ENCODE results near the gene GOT1. TPM values are rescaled to one million over a fixed set of nuclear protein-coding genes. Genes with fewer than 3 reads are reported as not detected.

GOT1 gene
- total RNA-seq, 1 experiment from 2014 or later: 59.8 TPM

- ChIA-PET POLR2A (no interaction called here), CTCF (no interaction called here)
- no peaks in the 10 kb centered on the region for H3K27me3 ChIP-seq (replicated peaks; ENCODE audit: control insufficient read depth, insufficient read depth, low read length)
- H3K4me3 ChIP-seq (ENCODE audit: low read depth, low read length): no peak overlapping the region
- H3K4me1 Mint-ChIP-seq (ENCODE audit: low read depth, unreplicated experiment): peaks cover 6% of the 10 kb centered on the region
- H3K36me3 ChIP-seq (ENCODE audit: control insufficient read depth, insufficient read depth, low read length): no peaks in the 10 kb centered on the region; the same call in 1 of the 2 replicates
- DNase-seq: no peak
- H3K9me3 Mint-ChIP-seq (ENCODE audit: unreplicated experiment): no peaks in the 10 kb centered on the region
- no peaks in the 10 kb centered on the region for H3K4me1 ChIP-seq
- no peaks in the 10 kb centered on the region for H3K9me3 ChIP-seq
- no peak overlapping the region for H3K4me3 Mint-ChIP-seq (ENCODE audit: unreplicated experiment)
- intact Hi-C loops (cut with micrococcal nuclease; ENCODE audit: unreplicated experiment): no loop called here
- BruUV-seq (replicated peaks): no TSS peak
- H3K36me3 Mint-ChIP-seq (ENCODE audit: insufficient read depth, unreplicated experiment): peaks cover 48% of the 10 kb centered on the region
- H3K27me3 Mint-ChIP-seq (ENCODE audit: insufficient read depth, unreplicated experiment): no peaks in the 10 kb centered on the region
- H3K27ac Mint-ChIP-seq (ENCODE audit: unreplicated experiment): no peak overlapping the region
- TF ChIP-seq CTCF (IDR thresholded peaks at IDR 0.05; ENCODE audit: insufficient read depth in 1 of 2, low read depth in 1 of 2, low read length in 1 of 2, severe bottlenecking in 1 of 2, unreplicated experiment in 1 of 2): no peak
These were observed 7.8 kb downstream of the GOT1 start for GRCh38 chr10:99422529-99423096.

- H3K4me1 Mint-ChIP-seq (ENCODE audit: low read depth, unreplicated experiment): peaks cover 6% of the 10 kb centered on the region
- Histone ChIP-seq H3K9me3 (no peaks in the 10 kb centered on the region), H3K36me3 (ENCODE audit: control insufficient read depth, insufficient read depth, low read length) (no peaks in the 10 kb centered on the region), H3K4me3 (ENCODE audit: low read depth, low read length) (no peak overlapping the region), H3K27me3 (replicated peaks; ENCODE audit: control insufficient read depth, insufficient read depth, low read length) (no peaks in the 10 kb centered on the region), H3K4me1 (no peaks in the 10 kb centered on the region)
- no peak overlapping the region for H3K4me3 Mint-ChIP-seq (ENCODE audit: unreplicated experiment)
- no peaks in the 10 kb centered on the region for H3K27me3 Mint-ChIP-seq (ENCODE audit: insufficient read depth, unreplicated experiment)
- ChIA-PET POLR2A (no interaction called here), CTCF (no interaction called here)
- TF ChIP-seq CTCF (IDR thresholded peaks at IDR 0.05; ENCODE audit: insufficient read depth in 1 of 2, low read depth in 1 of 2, low read length in 1 of 2, severe bottlenecking in 1 of 2, unreplicated experiment in 1 of 2): no peak
- H3K9me3 Mint-ChIP-seq (ENCODE audit: unreplicated experiment): no peaks in the 10 kb centered on the region
- H3K36me3 Mint-ChIP-seq (ENCODE audit: insufficient read depth, unreplicated experiment): peaks cover 51% of the 10 kb centered on the region
- H3K27ac Mint-ChIP-seq (ENCODE audit: unreplicated experiment): no peak overlapping the region
- DNase-seq: no peak
- intact Hi-C loops (cut with micrococcal nuclease; ENCODE audit: unreplicated experiment): no loop called here
- BruUV-seq (replicated peaks): no TSS peak
These were observed 9.1 kb downstream of the GOT1 start for GRCh38 chr10:99421233-99421739.

- no peaks in the 10 kb centered on the region for H3K27me3 ChIP-seq (replicated peaks; ENCODE audit: control insufficient read depth, insufficient read depth, low read length)
- no peak for TF ChIP-seq CTCF (IDR thresholded peaks at IDR 0.05; ENCODE audit: insufficient read depth in 1 of 2, low read depth in 1 of 2, low read length in 1 of 2, severe bottlenecking in 1 of 2, unreplicated experiment in 1 of 2)
- ChIA-PET POLR2A (interaction anchor here (1.4 kb wide), 1 partner anchor 11 kb away, joined by 4 read pairs; the partner anchor contains the start of gene GOT1), CTCF (no interaction called here)
- no peaks in the 10 kb centered on the region for H3K4me1 ChIP-seq
- no peak overlapping the region for H3K4me3 Mint-ChIP-seq (ENCODE audit: unreplicated experiment)
- H3K4me1 Mint-ChIP-seq (ENCODE audit: low read depth, unreplicated experiment): peaks cover 6% of the 10 kb centered on the region
- H3K36me3 ChIP-seq (ENCODE audit: control insufficient read depth, insufficient read depth, low read length): no peaks in the 10 kb centered on the region
- no peak overlapping the region for H3K4me3 ChIP-seq (ENCODE audit: low read depth, low read length)
- no peaks in the 10 kb centered on the region for H3K27me3 Mint-ChIP-seq (ENCODE audit: insufficient read depth, unreplicated experiment)
- no peak for DNase-seq
- H3K27ac Mint-ChIP-seq (ENCODE audit: unreplicated experiment): no peak overlapping the region
- BruUV-seq (replicated peaks): no TSS peak
- intact Hi-C loops (cut with micrococcal nuclease; ENCODE audit: unreplicated experiment): no loop called here
- no peaks in the 10 kb centered on the region for H3K9me3 ChIP-seq
- no peaks in the 10 kb centered on the region for H3K9me3 Mint-ChIP-seq (ENCODE audit: unreplicated experiment)
- peaks cover 39% of the 10 kb centered on the region for H3K36me3 Mint-ChIP-seq (ENCODE audit: insufficient read depth, unreplicated experiment)
These were observed 10.7 kb downstream of the GOT1 start for GRCh38 chr10:99419688-99420087.

All from Caco-2 (cell line).